ENCODE measurements around the gene RAPGEF1.

RAPGEF1 gene

DNA sequence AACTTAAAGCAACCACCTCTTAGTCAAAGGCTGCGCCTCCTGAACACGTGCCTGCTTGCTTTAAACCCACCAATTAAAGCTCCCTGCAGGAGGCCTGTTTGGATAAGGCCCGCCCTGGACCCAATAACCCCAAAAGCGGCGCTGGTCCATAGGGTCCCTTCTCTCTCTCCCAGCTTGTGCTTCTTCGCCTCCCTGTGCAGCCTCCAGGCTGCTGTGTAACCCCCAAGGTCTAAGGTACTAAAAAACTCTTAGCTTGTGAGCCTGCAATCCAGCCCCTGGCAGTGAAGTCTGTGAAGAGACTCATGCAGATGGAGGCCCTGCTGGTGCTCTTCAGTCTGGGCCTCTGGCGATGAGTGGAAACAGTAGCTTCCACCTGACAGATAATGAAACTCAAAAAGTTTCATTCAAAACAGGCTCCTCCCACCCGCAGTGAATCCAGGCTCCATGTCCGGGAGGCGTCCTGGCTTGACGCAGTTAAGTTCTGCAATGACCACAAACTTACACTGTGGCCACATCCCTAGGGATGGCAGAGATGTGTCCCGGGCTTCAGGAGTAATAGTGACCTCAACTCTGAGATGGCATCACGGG, 97.3 kb downstream of the RAPGEF1 start:
- H3K27ac ChIP-seq (ENCODE audit: low read depth, low read length) = no peak overlapping the region
- H3K4me2 ChIP-seq (ENCODE audit: low read depth, low read length, poor library complexity, severe bottlenecking) = no peak overlapping the region

DNA sequence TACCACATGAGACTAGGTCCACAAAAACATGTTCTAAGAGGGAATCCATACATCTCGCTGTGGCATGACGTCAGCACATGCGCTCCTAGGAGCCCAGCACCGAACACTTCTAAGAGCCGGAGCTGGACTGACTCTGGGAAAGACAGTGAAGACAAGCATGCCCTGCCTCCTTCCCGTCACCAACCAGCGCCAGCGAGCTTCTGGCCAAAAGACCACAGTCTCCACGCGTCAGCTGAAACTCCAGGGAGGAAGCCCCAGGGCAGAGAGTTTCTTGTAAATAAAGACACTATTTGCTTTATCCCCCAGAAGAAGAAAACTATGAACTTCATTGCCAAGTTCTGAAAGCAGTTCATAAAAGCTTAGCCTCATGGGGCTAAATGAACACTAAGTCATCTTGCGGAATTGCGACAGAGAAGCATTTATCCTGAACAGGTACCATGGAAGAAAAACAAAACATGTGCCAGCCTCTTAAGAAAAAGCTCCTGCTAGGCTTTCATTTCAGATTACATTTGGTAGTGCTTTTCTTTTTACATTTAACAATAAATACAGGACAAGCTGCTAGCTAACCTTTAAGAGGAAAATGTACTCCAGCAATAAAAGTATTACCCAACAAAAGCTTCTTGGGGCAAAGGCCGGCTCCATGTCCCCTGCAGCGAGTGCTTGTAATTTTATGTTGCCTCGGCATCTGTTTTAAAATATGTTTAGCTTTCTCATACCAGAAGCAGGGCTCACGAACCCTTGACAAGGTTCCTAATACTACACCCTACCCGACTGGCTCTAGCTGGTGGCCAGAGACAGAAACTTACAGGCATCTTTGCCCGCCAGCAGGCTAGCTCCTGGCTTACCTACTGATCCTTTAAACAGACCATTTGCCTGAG, 98.0 kb downstream of the RAPGEF1 start:
- Histone ChIP-seq H3K79me2 (ENCODE audit: insufficient read depth, low read length) (no peaks in the 10 kb centered on the region; the same call in 1 of the 2 replicates), H3K9me2 (replicated peaks; ENCODE audit: insufficient read depth, low read length) (no peaks in the 10 kb centered on the region), H3K9ac (ENCODE audit: low read length) (no peak overlapping the region), H3K4me3 (ENCODE audit: insufficient read depth, low read length, poor library complexity, severe bottlenecking) (no peak overlapping the region), H3K27ac (ENCODE audit: low read depth, low read length) (no peak overlapping the region), H4K20me1 (ENCODE audit: low read depth, low read length) (no peaks in the 10 kb centered on the region), H3F3A (ENCODE audit: insufficient read depth) (no peaks in the 10 kb centered on the region), H3K9me3 (ENCODE audit: insufficient read depth, low read length) (no peaks in the 10 kb centered on the region), H3K36me3 (ENCODE audit: low read length) (peaks cover 12% of the 10 kb centered on the region; the same call in 1 of the 2 replicates), H3K4me2 (ENCODE audit: low read depth, low read length, poor library complexity, severe bottlenecking) (no peak overlapping the region), H2AFZ (ENCODE audit: low read depth, low read length, severe bottlenecking) (no peak overlapping the region), H3K27me3 (ENCODE audit: low read length) (no peaks in the 10 kb centered on the region)
- TF ChIP-seq, protein P1, sequence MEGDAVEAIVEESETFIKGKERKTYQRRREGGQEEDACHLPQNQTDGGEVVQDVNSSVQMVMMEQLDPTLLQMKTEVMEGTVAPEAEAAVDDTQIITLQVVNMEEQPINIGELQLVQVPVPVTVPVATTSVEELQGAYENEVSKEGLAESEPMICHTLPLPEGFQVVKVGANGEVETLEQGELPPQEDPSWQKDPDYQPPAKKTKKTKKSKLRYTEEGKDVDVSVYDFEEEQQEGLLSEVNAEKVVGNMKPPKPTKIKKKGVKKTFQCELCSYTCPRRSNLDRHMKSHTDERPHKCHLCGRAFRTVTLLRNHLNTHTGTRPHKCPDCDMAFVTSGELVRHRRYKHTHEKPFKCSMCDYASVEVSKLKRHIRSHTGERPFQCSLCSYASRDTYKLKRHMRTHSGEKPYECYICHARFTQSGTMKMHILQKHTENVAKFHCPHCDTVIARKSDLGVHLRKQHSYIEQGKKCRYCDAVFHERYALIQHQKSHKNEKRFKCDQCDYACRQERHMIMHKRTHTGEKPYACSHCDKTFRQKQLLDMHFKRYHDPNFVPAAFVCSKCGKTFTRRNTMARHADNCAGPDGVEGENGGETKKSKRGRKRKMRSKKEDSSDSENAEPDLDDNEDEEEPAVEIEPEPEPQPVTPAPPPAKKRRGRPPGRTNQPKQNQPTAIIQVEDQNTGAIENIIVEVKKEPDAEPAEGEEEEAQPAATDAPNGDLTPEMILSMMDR (IDR thresholded peaks at IDR 0.05; ENCODE audit: insufficient read depth, low read length, poor library complexity, severe bottlenecking) = no peak
- no peak for TF ChIP-seq EZH2phosphoT487 (conservative IDR thresholded peaks at IDR 0.05; ENCODE audit: low read length)

More for the DNA sequence above, 97.3 kb downstream of the RAPGEF1 start:
- no peak overlapping the region for H3K4me3 ChIP-seq (ENCODE audit: insufficient read depth, low read length, poor library complexity, severe bottlenecking)
- no peaks in the 10 kb centered on the region; the same call in 1 of the 2 replicates for H3K79me2 ChIP-seq (ENCODE audit: insufficient read depth, low read length)
- H3K27me3 ChIP-seq (ENCODE audit: low read length) = no peaks in the 10 kb centered on the region
- H3K9ac ChIP-seq (ENCODE audit: low read length) = no peak overlapping the region
- H2AFZ ChIP-seq (ENCODE audit: low read depth, low read length, severe bottlenecking) = no peak overlapping the region
- TF ChIP-seq, protein P1 (IDR thresholded peaks at IDR 0.05; ENCODE audit: insufficient read depth, low read length, poor library complexity, severe bottlenecking) = no peak
- TF ChIP-seq EZH2phosphoT487 (conservative IDR thresholded peaks at IDR 0.05; ENCODE audit: low read length) = no peak
- no peaks in the 10 kb centered on the region for H3K9me3 ChIP-seq (ENCODE audit: insufficient read depth, low read length)
- peaks cover 11% of the 10 kb centered on the region; the same call in 1 of the 2 replicates for H3K36me3 ChIP-seq (ENCODE audit: low read length)
- H3F3A ChIP-seq (ENCODE audit: insufficient read depth) = no peaks in the 10 kb centered on the region
- no peaks in the 10 kb centered on the region for H3K9me2 ChIP-seq (replicated peaks; ENCODE audit: insufficient read depth, low read length)
- no peaks in the 10 kb centered on the region for H4K20me1 ChIP-seq (ENCODE audit: low read depth, low read length)

- H3K79me2 ChIP-seq (ENCODE audit: insufficient read depth, low read length) = no peaks in the 10 kb centered on the region; the same call in 1 of the 2 replicates
These were observed 99.3 kb downstream of the RAPGEF1 start for GRCh38 chr9:131640438-131641137.

More at GRCh38 chr9:131640438-131641137, 99.3 kb downstream of the RAPGEF1 start:
- H3K9me2 ChIP-seq (replicated peaks; ENCODE audit: insufficient read depth, low read length) = no peaks in the 10 kb centered on the region
- no peak overlapping the region for H3K4me3 ChIP-seq (ENCODE audit: insufficient read depth, low read length, poor library complexity, severe bottlenecking)
- H3K9me3 ChIP-seq (ENCODE audit: insufficient read depth, low read length) = no peaks in the 10 kb centered on the region
- no peak overlapping the region for H3K27ac ChIP-seq (ENCODE audit: low read depth, low read length)
- no peaks in the 10 kb centered on the region for H3K27me3 ChIP-seq (ENCODE audit: low read length)
- H3K9ac ChIP-seq (ENCODE audit: low read length) = no peak overlapping the region
- peaks cover 15% of the 10 kb centered on the region; the same call in 1 of the 2 replicates for H3K36me3 ChIP-seq (ENCODE audit: low read length)
- H4K20me1 ChIP-seq (ENCODE audit: low read depth, low read length) = no peaks in the 10 kb centered on the region
- TF ChIP-seq, protein P1 (IDR thresholded peaks at IDR 0.05; ENCODE audit: insufficient read depth, low read length, poor library complexity, severe bottlenecking) = no peak
- no peak for TF ChIP-seq EZH2phosphoT487 (conservative IDR thresholded peaks at IDR 0.05; ENCODE audit: low read length)
- no peaks in the 10 kb centered on the region for H3F3A ChIP-seq (ENCODE audit: insufficient read depth)
- no peak overlapping the region for H3K4me2 ChIP-seq (ENCODE audit: low read depth, low read length, poor library complexity, severe bottlenecking)
- no peak overlapping the region for H2AFZ ChIP-seq (ENCODE audit: low read depth, low read length, severe bottlenecking)

Data from SU-DHL-6 (cell line).